GM08714 (cell line): ENCODE measurements around the gene DDX53.

Source experiments
- H3K4me3 ChIP-seq: fragments of 200-500 bp; sonication (Bioruptor generic); 2 replicates; pipeline ENCODE4 v1.5.1; 2014; ENCODE audit warnings: mild to moderate bottlenecking, low read length, inconsistent platforms
- ZNF274 ChIP-seq: IDR thresholded peaks from 2 replicates; pipeline ENCODE4 v1.6.1; 2012; ENCODE audit warnings: mild to moderate bottlenecking, low read depth, low read length

The DDX53 gene

DNA sequence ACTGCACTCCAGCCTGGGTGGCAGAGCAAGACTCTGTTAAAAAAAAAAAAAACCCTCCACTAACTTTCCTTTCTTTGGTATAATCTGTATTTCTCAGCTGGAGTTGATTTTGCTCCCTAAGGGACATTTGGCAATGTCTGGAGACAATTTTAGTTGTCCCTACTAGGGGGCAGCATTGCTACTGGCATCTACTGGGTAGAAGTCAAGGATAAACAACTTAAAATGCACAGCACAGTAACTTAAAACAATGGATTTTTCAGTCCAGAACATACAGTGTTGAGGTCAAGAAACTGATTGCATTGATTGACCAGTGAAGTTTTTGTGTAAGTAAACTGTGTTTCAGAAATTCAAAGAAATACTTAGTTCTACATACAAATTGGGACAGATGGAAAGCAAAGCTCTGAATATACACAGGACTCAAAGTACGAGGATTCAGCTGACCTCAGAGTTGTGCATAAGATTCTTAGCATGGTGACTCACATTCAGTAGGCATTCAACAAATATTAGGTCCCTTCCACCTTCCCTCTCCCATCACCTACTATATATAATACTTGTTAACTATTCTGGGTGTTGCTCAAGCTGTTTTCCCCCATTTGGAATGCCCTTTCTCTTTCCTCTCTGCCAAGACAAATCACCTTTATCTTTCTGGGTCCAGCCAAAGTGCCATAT, 8.8 kb downstream of the DDX53 start:
- no peak for TF ChIP-seq ZNF274
- H3K4me3 ChIP-seq, result no peak overlapping the region

GRCh38 chrX:23012162-23012561, 12.4 kb downstream of the DDX53 start:
- no peak overlapping the region for H3K4me3 ChIP-seq
- TF ChIP-seq ZNF274, result no peak

- TF ChIP-seq ZNF274, result no peak
- H3K4me3 ChIP-seq, result no peak overlapping the region
Observed at GRCh38 chrX:23012636-23013035, 12.9 kb downstream of the DDX53 start.

GRCh38 chrX:23013366-23013765, 13.6 kb downstream of the DDX53 start:
- TF ChIP-seq ZNF274, result no peak
- H3K4me3 ChIP-seq, result no peak overlapping the region

GRCh38 chrX:23031600-23031999, 31.8 kb downstream of the DDX53 start:
- no peak for TF ChIP-seq ZNF274
- H3K4me3 ChIP-seq, result no peak overlapping the region

GRCh38 chrX:23035493-23035892, 35.7 kb downstream of the DDX53 start:
- no peak overlapping the region for H3K4me3 ChIP-seq
- no peak for TF ChIP-seq ZNF274

GRCh38 chrX:23046443-23046842, 46.7 kb downstream of the DDX53 start:
- no peak for TF ChIP-seq ZNF274
- H3K4me3 ChIP-seq, result no peak overlapping the region

DNA sequence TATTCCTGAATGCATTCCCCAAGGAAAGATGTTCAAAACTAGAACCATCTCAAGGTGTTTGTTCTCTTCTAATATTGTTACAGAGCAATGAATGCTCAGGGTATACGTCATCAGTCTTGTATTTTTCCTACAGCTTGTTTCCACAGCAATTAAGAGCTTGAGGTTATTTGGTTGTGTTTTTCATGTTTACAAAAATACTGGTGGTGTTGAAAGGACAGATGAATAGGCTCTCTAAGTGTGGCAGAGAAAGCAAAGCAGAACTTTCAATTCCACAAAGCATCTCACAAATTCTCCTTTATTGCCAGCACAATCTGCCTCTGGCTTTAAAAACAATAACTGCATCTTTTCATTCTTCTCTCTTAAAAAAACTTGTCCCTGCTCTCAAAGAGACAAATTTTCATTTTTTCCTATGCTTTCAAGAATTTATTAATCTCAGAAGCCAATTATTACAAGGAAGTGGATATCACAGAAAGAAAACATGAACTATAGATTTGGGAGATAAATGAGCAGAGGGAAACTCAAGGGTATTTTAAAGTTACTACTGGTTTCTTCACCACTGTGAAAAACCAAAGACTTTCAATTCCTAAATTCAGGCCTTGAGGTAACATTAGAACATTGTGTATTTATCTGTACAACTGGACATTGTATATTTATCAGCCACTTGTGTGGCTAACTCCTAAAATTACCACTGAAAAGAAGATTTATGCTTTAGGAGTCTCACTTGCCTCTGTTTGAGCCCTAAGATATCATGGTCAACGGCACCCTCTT, 49.2 kb downstream of the DDX53 start:
- TF ChIP-seq ZNF274, result no peak
- no peak overlapping the region for H3K4me3 ChIP-seq

- TF ChIP-seq ZNF274, result no peak
Observed at GRCh38 chrX:23052324-23052723, 52.6 kb downstream of the DDX53 start.

More at GRCh38 chrX:23052324-23052723, 52.6 kb downstream of the DDX53 start:
- H3K4me3 ChIP-seq, result no peak overlapping the region
